Osteoblast (primary cell): Measurements from ENCODE around the gene TSPOAP1. TPM values are rescaled to one million over a fixed set of nuclear protein-coding genes. Genes with fewer than 3 reads are reported as not detected.

Experiments used
- DNase-seq: peaks from one replicate; pipeline ENCODE4 v3.0.0; 2011; ENCODE audit warnings: low spot score, mixed read lengths; ENCODE audit not compliant: insufficient read length; ENCODE audit errors: missing footprints
- H2AFZ ChIP-seq: 2 replicates; pipeline ENCODE4 v1.6.0; 2011; ENCODE audit warnings: mild to moderate bottlenecking, low read length
- H3K27ac ChIP-seq: 2 replicates; pipeline ENCODE4 v1.5.1; 2011; ENCODE audit warnings: mild to moderate bottlenecking, low read depth, low read length, moderate library complexity
- H3K27me3 ChIP-seq: 2 replicates; pipeline ENCODE4 v1.6.0; 2012; ENCODE audit warnings: mild to moderate bottlenecking, control low read depth, inconsistent platforms, low read length, moderate library complexity; ENCODE audit not compliant: insufficient read depth
- H3K36me3 ChIP-seq: 2 replicates; pipeline ENCODE4 v1.5.1; 2011; ENCODE audit warnings: mild to moderate bottlenecking, low read length, control low read depth, moderate library complexity; ENCODE audit not compliant: insufficient read depth
- H3K4me1 ChIP-seq: 2 replicates; pipeline ENCODE4 v1.5.1; 2011; ENCODE audit warnings: mild to moderate bottlenecking, low read length, control low read depth, moderate library complexity; ENCODE audit not compliant: insufficient read depth
- H3K4me2 ChIP-seq: 2 replicates; pipeline ENCODE4 v1.6.0; 2011; ENCODE audit warnings: mild to moderate bottlenecking, low read length; ENCODE audit not compliant: insufficient read depth
- H3K4me3 ChIP-seq: fragments of 200-600 bp; sonication (generic); 3 replicates; pipeline ENCODE4 v1.5.1; 2012; ENCODE audit warnings: mild to moderate bottlenecking, low read length, inconsistent platforms; ENCODE audit not compliant: insufficient read depth
- H3K79me2 ChIP-seq: 2 replicates; pipeline ENCODE4 v1.6.0; 2012; ENCODE audit warnings: mild to moderate bottlenecking, low read length, control low read depth, inconsistent platforms; ENCODE audit not compliant: insufficient read depth
- H3K9me3 ChIP-seq: 2 replicates; pipeline ENCODE4 v1.5.1; 2011; ENCODE audit warnings: low read depth, low read length, control low read depth
- H4K20me1 ChIP-seq: 2 replicates; pipeline ENCODE4 v1.6.0; 2012; ENCODE audit warnings: mild to moderate bottlenecking, low read length, control low read depth; ENCODE audit not compliant: insufficient read depth
- total RNA-seq: library from RNA; depleted of rRNA; stranded (reverse); fragments of >200 nt; gene quantifications from 2 replicates; pipeline ENCODE4 v1.2.3, GENCODE V29; 2012
- TF ChIP-seq, protein P1 (sequence below): IDR thresholded peaks from 2 replicates; pipeline ENCODE4 v1.5.1; 2011; ENCODE audit warnings: mild to moderate bottlenecking, low read depth, low read length, moderate library complexity; ENCODE audit errors: extremely low read depth

TSPOAP1 gene, protein sequence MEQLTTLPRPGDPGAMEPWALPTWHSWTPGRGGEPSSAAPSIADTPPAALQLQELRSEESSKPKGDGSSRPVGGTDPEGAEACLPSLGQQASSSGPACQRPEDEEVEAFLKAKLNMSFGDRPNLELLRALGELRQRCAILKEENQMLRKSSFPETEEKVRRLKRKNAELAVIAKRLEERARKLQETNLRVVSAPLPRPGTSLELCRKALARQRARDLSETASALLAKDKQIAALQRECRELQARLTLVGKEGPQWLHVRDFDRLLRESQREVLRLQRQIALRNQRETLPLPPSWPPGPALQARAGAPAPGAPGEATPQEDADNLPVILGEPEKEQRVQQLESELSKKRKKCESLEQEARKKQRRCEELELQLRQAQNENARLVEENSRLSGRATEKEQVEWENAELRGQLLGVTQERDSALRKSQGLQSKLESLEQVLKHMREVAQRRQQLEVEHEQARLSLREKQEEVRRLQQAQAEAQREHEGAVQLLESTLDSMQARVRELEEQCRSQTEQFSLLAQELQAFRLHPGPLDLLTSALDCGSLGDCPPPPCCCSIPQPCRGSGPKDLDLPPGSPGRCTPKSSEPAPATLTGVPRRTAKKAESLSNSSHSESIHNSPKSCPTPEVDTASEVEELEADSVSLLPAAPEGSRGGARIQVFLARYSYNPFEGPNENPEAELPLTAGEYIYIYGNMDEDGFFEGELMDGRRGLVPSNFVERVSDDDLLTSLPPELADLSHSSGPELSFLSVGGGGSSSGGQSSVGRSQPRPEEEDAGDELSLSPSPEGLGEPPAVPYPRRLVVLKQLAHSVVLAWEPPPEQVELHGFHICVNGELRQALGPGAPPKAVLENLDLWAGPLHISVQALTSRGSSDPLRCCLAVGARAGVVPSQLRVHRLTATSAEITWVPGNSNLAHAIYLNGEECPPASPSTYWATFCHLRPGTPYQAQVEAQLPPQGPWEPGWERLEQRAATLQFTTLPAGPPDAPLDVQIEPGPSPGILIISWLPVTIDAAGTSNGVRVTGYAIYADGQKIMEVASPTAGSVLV (N-terminal part only)
- 3.8 and 4.3 TPM in 2 replicates for total RNA-seq

DNA sequence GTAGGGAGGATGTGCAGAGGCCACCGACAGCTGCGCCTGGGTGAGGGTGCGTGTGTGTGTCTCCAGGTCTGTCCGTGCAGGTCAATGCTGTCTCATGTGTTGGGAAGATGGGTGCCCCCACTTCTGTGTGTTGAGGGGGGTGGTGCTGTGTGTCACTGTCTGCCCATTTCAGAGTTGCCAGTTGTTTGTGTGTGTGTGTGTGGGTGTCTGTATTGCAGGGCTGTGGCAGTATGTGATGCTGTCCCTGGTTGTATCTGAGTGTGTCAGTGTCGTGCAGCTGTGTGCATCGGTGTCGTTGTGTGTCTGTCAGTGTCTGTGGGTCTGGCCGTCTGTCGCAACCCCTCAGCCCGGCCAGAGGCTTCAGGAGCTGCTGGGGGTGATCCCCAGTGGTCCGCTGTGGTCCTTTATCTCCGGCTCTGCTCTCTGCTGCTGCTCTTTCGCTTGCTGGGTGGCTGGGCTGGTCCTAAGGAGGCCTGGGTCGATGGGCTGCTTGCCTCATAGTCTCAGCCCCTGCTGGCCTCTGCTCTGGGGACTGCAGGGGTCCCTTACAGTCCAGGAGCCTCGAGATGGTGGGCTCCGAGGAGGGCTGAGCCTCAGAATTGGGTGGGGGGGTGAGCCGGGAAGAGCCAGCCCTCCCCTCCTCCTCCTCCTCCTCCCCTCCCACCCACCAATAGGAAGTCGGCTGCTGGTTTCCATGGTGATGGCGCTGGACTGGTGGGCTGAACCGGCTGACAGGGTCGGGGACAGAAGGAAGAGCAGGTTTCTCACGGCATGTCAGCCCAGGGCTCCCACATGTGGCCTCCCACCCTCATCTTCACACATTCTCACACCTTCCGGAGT lies at the start of gene TSPOAP1:
Gene TSPOAP1, minus strand, starts transcription at position 601 of the 840 bp plus-strand sequence. CDS start 875 bp downstream, outside the sequence.
- no peak within 1 kb of the TSS for H3K27ac ChIP-seq
- DNase-seq, result peak; percentile 85
- H3K79me2 ChIP-seq, result no peaks in the 10 kb centered on the region
- no peaks in the 10 kb centered on the region for H4K20me1 ChIP-seq
- no peaks in the 10 kb centered on the region for H3K9me3 ChIP-seq
- no peaks in the 10 kb centered on the region for H3K4me1 ChIP-seq
- H3K4me2 ChIP-seq, result no peak within 1 kb of the TSS
- TF ChIP-seq, protein P1, sequence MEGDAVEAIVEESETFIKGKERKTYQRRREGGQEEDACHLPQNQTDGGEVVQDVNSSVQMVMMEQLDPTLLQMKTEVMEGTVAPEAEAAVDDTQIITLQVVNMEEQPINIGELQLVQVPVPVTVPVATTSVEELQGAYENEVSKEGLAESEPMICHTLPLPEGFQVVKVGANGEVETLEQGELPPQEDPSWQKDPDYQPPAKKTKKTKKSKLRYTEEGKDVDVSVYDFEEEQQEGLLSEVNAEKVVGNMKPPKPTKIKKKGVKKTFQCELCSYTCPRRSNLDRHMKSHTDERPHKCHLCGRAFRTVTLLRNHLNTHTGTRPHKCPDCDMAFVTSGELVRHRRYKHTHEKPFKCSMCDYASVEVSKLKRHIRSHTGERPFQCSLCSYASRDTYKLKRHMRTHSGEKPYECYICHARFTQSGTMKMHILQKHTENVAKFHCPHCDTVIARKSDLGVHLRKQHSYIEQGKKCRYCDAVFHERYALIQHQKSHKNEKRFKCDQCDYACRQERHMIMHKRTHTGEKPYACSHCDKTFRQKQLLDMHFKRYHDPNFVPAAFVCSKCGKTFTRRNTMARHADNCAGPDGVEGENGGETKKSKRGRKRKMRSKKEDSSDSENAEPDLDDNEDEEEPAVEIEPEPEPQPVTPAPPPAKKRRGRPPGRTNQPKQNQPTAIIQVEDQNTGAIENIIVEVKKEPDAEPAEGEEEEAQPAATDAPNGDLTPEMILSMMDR, result no peak
- H2AFZ ChIP-seq, result no peak within 1 kb of the TSS
- H3K4me3 ChIP-seq, result no peak within 1 kb of the TSS
- H3K27me3 ChIP-seq, result peaks cover 14% of the 10 kb centered on the region
- no peaks in the 10 kb centered on the region for H3K36me3 ChIP-seq

DNA sequence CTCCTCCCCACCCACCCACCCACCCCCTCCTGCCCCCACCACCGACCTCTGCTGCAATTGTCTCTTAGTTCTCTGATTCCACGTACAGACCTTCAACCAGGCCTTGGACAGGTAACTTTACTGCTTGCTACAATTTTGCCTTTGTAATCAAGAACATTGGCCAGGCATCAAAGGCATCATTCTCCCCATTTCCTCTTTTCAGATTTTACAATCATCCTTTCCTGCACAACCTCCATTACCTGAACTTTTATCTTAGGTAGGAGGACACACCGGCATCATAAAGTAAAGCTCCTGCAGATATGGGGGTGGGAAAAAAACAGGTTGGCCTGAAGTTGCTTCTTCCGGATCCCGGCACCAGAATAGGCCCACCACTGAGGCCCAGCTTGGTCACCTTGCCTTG lies 49.1 kb upstream of the TSPOAP1 start:
- Histone ChIP-seq H3K36me3 (no peaks in the 10 kb centered on the region), H3K27me3 (no peaks in the 10 kb centered on the region), H3K4me3 (no peak overlapping the region), H3K9me3 (no peaks in the 10 kb centered on the region), H4K20me1 (no peaks in the 10 kb centered on the region), H2AFZ (no peak overlapping the region), H3K4me1 (no peaks in the 10 kb centered on the region), H3K79me2 (no peaks in the 10 kb centered on the region), H3K4me2 (no peak overlapping the region), H3K27ac (no peak overlapping the region)
- no peak for DNase-seq
- TF ChIP-seq, protein P1, result no peak

DNA sequence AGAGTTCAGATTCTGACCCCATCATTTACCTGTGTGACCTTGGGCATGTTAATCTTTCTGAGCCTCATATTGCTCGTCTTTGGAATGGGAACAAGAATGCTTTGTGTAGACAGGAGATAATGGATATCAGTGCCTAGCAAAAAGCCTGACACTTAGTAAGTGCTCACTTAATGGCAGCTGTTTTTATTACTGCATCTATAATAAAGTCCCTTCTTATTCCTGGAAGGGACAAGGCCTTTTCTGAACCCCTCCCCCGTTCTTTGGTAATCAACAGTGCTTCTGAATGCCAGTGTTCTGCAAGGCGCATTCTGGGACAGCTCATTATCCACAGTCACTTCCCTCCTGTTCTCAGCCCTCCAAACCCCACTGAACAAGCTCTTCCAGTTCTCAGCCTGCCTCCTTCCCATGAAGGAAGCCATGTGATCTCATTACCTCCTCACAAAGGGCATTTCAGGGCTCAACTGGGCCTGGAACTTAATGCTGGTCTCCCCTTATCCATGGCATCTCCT lies 48.6 kb upstream of the TSPOAP1 start:
- Histone ChIP-seq H3K79me2 (no peaks in the 10 kb centered on the region), H4K20me1 (no peaks in the 10 kb centered on the region), H3K4me2 (no peak overlapping the region), H3K4me1 (no peaks in the 10 kb centered on the region), H3K9me3 (no peaks in the 10 kb centered on the region), H3K27me3 (no peaks in the 10 kb centered on the region), H3K36me3 (no peaks in the 10 kb centered on the region), H2AFZ (no peak overlapping the region), H3K27ac (no peak overlapping the region), H3K4me3 (no peak overlapping the region)
- DNase-seq, result no peak
- TF ChIP-seq, protein P1, result no peak
